GM21619 (cell line): ENCODE measurements around the gene LTB4R.

Experiments used
- ATAC-seq: cut with Tn5 transposase; IDR thresholded peaks from one replicate; pipeline ENCODE4 v1.9.1; 2021; ENCODE audit not compliant: unreplicated experiment

Gene LTB4R

GRCh38 chr14:24299255-24300191 is 11.8 kb upstream of the LTB4R start, which contains the start of the genes DHRS1 and NOP9:
Gene DHRS1 (minus strand): TSS chr14:24299780. CDS start chr14:24299106, 674 bp downstream.
Gene NOP9 (plus strand): TSS chr14:24299850. CDS start chr14:24299955, 105 bp downstream.
- peak; percentile 61 for ATAC-seq

GRCh38 chr14:24300326-24300980 is 10.8 kb upstream of the LTB4R start:
- no peak for ATAC-seq

- ATAC-seq: no peak
Measured at GRCh38 chr14:24304019-24304387, 7.3 kb upstream of the LTB4R start.

GRCh38 chr14:24307156-24307574 is 4.1 kb upstream of the LTB4R start:
- no peak for ATAC-seq

- ATAC-seq: no peak
Measured at GRCh38 chr14:24307575-24308341, 3.5 kb upstream of the LTB4R start, which contains the start of gene CIDEB. Gene CIDEB (minus strand): TSS chr14:24307977. CDS start chr14:24307858, 119 bp downstream.

- ATAC-seq: no peak
Measured at GRCh38 chr14:24308342-24309124, 2.8 kb upstream of the LTB4R start.

- ATAC-seq: no peak
Measured at GRCh38 chr14:24309538-24310264, 1.6 kb upstream of the LTB4R start, which contains the start of gene LTB4R2. Gene LTB4R2 (plus strand): TSS chr14:24310140. CDS start chr14:24310665, 525 bp downstream.

GRCh38 chr14:24310265-24310645 is 1.0 kb upstream of the LTB4R start:
- no peak for ATAC-seq

- no peak for ATAC-seq
Measured at GRCh38 chr14:24311837-24312615, 724 bp downstream of the LTB4R start.

- ATAC-seq: no peak
Measured at GRCh38 chr14:24312736-24313507, 1.6 kb downstream of the LTB4R start.

- no peak for ATAC-seq
Measured at GRCh38 chr14:24313913-24314312, 2.6 kb downstream of the LTB4R start.

GRCh38 chr14:24314377-24315193 is 3.3 kb downstream of the LTB4R start:
- ATAC-seq: no peak

- no peak for ATAC-seq
Measured at GRCh38 chr14:24315243-24315806, 4.0 kb downstream of the LTB4R start.

GRCh38 chr14:24315807-24316596 is 4.7 kb downstream of the LTB4R start:
- ATAC-seq: no peak

GRCh38 chr14:24316597-24316950 is 5.3 kb downstream of the LTB4R start:
- no peak for ATAC-seq
